HG02588 (cell line): Measurements from ENCODE around the gene CDK2AP2.

Source experiments
- ATAC-seq: cut with Tn5 transposase; IDR thresholded peaks from one replicate; pipeline ENCODE4 v1.9.1; 2021; ENCODE audit warnings: mild to moderate bottlenecking, moderate library complexity; ENCODE audit not compliant: unreplicated experiment

The CDK2AP2 gene

DNA sequence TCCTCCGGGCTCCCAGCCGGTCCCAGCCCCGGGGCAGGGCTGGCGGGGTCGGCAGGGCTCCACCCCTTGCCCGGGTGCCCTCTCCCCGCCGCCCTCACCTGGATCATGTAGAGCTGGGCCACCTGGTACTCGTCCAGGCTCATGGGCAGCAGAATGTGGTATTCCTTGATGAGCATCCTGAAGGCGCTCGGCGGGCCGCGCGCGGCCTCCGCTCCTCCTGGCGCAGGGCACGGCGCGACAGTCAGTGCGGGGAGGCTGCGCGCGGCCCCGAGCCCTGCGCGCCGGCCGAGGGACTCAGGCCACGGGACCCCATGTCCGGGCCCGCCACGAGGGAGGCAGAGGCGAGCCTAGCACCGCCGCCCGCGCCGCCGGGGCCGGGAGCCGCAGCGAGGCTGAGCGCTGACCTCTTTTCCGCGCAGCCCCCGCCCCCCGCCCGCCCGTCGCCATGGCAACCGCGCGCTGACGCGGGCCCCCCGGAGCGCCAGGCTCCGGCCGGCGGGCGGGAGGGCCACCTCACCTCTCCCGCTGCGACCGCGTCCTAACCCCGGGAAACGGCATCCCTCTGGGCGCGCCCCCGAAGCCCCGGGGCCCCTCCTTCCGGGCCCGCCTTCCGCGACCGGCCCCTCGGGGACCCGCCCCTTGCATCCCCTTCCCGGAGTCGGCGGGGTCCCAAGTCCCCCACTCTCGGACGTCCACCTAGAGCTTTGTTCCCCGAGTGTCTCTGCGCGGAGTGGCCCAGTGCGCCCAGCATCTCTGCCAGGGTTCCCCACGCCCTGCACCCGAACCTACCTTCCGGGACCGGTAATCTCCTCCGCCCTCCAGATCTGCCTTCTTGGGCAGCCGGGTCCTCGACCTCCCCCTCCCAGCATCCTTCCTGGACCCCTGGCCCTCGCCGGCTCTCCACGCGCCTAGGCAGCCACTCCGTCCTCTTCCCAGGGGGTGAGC lies 3.7 kb downstream of the CDK2AP2 start:
- ATAC-seq, result no peak

DNA sequence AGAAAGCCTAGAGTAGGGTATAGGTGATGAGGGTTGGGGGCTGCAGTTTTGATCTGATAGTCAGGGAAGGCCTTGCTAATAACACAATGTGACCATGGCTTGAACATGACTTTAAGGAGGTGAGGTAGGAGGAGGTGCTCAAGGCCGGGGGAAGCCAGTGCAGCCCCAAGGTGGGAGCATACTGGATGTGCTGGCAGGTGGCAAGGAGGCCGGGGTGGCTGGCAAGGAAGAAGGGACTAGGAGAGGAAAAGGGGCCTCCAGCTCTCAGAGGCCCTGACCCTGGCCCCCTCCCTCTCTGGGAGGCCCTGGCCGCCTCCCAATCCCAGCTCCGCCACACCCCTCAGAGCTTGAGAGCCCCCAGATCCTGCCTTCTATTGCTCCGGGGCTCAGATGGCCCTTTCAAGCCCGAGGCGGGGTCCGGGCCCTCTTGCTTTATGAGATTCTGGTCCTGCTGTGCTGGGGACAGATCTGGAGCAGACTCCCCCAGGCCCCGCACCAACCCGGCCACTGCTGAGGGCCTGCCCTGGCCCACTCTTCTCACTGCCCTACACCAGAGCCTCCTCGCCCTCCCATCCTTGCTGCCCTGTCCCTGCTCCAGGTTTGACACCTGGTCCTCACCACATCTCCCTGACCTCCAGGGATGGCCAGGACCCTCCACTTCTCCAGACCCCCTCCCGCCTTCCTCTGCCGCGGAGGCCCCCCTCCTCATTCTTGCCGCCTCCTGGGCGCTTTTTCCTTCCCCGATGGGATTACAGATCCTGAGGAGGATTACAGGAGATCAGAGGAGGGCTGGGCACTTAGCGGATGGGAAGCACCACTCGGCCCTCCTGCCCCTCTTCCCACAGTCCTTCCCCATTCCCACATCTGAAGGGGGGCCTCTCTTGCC lies 4.6 kb downstream of the CDK2AP2 start:
- ATAC-seq, result no peak

DNA sequence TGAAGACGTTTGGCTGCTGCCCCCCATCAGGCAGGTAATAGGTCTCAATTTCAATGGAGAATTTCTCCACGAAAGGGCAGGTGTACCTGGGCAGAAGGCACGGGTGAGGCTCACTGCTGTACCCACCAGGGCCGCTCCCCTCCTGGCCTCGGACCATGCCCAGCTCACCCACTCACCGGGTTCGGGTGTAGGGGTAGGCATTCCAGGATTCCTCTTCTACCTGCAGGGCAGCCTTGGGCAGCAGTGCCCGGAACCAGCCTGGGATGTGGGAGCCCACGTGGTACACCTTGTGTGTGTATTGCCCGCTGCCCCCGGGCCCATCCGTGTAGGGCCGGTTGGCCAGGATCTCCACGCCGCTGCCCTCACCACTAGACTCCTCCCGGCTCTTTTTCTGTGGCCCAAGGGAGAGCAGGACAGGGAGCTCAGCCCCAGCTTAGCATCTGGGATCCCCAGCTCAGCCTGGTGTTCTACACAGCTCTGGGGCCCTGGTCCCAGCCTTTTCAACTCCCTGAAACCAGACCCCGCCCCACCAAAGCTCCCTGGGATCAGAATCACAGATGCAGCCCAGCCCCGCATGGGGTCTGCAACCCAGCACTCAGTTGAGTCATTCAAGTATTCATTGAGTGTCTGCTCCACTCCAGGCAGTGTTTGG lies 5.5 kb downstream of the CDK2AP2 start:
- ATAC-seq, result no peak

DNA sequence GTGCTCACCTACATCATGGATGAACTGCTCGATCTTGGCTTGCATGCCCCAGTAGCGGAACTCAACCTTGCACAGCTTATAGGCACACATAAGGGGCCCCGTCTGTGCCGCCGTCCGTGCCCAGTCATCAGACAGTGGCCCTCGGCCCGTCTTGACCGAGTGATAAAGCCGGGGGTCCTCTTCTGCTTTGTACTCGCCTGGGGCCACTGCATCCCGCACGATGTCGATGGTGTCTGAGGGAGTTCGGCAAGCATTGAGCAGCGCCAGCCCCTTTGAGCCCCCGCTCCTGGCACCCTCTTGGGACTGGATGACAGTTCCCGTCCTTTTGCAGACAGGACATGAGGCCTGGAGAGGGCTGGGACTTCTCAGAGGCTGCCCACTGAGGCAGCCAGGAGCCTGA lies 6.1 kb downstream of the CDK2AP2 start:
- ATAC-seq, result no peak

DNA sequence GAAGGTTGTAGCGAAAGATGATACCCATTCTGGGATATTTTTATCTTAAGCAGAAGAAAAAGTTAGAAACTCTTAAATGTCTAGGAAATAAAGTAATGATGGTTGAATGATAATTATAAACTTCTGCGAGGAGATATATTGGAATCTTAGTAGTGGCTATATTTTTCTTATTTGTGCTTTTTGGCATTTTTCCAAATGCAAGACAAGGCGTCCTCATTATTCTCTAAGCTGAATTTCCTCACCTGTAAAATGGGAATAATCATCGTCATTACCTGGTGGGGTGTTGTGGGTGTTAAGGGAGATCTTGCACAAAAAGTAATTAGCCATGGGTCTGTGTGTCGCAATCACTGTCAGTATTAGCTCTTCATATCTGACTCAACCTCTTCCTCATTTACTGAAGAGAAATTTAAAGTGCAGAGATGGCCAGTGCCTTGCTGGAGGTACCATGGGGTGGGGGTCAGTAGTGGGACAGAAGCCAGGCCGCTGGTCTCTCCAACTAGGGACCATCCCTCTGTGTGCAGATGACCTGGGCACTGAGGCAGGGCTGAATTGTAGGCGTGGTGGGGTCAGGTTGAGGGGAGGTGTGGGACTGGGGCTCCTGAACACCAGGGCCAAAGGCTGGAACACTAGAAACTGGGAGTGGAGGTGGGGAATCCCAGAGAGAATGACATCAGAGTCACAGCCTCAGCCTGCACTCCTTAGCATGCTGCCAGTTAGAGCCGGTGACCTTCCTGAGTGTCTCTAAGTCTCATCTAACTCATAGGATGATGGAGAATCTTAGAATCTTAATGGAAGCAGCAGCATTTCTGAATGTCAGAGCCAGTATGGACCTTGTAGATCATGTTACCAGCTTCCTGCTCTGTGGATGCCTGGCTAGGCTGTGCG lies 6.9 kb downstream of the CDK2AP2 start:
- no peak for ATAC-seq

DNA sequence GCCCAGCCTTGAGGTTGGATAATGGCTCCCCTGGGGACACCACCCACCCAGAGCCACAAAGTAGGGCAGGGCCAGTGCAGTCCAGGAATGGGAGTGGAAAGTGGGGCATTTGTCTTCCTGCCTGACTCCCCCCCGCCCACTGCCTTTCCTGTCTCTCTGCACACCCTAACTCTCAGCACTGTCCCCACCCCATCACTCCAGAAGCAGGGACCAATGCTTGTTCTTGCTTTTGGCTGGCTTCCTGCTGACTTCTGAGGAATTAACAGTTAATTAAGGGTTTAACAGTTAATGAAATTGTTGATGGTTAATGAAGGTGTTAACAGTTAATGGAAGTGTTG lies 7.5 kb downstream of the CDK2AP2 start:
- ATAC-seq, result no peak

DNA sequence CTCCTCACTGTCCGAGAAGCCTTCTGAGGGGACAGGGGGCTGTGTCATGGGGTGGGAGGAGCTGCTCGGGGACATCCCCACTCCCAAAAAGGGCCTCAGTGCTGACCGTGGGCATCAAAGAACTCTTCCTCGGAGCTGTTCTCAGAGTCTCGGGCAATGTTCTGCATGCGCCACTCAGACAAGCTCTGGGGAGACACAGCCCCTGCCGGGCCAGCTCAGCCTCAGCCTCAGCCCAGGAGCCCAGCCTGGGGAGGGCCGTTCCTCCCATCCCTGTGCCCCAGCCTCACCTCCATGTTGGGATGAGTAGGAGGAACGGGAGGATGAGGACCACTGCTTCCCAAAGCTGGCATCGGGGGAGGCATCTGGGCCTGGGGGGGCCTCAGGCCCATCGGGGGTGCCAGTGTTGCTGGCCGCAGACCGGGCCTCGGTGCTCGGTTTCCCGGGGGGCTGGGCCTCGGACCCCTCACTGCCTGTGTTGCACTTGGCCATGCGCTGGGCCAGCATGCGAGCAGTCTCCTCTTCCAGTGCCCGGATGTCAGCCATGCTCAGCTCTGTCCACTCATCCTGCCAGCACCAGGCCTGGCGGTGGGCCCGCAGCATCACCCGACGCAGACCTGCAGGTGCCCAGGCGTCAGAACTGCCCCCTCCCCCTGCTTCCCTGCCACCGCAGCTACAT lies 8.0 kb downstream of the CDK2AP2 start:
- ATAC-seq, result no peak

DNA sequence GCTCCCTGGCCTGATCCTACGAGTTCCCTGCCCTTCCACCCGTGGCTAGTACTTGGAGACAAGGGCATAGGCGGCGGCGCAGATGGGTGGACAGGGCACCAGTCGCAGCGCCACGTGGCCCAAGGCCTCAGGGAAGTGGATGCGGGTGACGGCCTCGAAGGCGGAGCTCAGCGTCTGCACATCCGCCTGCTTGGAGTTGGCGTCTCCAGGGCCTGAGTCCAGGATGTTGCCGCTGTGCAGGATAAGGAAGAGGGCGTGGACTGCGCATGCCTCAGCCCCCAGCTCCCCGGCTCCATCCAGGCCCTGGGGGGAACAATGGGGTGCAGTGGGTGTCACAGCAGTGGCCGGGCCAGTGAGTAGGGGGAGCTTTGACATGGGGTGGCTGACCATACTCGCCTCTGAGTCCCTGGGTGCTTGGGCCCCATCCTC lies 9.4 kb downstream of the CDK2AP2 start:
- no peak for ATAC-seq

DNA sequence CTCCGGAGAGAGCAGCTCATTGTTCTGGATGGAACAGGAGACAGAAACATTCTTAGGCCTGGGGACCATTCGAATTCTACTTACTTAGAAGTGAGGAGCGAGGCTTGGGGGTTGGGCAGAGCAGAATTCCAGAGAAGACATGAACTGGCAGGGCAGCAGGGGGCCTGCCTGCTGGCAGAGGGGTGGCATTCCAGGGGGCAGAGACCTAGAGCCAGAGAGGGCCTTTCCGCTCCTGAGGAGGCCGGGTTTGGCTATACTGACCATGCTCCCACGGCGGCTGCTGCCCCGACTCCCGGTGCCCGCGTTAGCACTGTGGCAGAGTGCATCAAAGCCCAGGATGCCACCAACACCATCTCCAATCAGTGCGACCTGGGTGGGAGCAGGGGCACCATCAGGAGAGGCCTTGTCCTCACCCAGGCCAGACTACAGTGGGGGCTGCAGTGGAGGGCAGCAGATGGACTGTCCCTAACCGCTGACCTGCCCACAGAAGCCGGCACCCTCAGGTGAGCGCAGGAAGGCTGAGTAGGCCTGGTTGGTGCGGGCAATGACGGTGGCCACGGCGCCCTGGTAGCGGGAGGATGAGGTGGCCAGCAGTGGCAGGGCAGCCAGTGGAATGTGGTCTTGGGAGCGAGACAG lies 10.2 kb downstream of the CDK2AP2 start:
- ATAC-seq, result no peak

DNA sequence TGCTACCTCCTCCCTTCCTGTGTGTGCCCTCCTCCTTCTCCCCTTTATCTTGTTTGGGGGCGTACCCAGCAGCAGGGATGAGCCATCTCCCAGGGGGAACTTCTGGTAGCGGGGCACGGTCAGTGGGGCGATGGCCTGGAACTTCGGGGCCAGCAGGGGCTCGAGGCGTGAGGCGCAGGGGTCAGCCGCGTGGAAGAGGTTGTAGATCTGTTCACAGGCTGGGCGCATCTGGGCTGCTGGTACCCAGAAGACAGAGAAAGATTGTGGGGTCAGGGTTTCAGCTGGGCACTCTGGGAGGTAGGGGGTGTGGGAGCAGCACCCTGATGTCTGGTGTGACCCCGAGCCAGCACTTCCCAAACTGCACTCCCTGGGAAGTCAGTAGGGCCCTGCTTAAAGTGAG lies 11.8 kb downstream of the CDK2AP2 start:
- ATAC-seq, result no peak

DNA sequence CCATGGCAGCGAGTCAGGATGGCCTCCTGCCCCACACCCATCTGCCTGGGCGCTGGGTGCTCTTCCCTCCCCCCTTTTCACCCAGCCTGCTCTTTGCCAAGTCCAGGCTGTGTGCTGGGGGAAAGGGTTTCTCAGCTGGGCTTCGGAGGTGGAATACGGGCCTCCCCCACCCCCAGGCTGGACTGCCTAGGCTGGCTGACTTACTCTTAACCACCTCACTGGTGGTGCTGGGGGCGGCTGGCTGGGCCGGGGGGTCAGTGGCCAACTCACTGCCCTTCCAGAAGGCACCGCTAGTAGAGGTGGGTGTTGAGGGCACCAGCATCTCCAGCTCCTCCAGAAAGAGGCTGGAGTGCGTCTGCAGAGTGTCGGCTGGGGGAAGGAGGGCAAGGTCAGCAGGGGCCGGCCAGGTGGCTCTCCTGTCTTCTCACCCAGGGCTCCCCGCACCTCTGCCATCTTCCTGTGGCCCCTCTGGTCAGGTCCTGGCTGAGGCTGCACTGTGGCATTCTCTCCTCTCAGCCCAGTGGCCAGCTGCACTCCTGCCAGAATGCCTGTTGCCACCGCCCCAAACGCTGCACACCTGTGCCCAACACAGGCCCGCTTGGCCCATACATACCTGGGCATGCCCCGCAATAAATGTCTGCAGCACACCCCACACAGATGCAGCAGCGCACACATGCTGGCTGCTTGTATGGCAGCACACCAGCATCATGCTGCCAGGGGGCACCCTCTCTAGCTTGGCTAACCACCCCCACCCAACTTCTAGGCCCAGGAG lies 12.5 kb downstream of the CDK2AP2 start:
- no peak for ATAC-seq

DNA sequence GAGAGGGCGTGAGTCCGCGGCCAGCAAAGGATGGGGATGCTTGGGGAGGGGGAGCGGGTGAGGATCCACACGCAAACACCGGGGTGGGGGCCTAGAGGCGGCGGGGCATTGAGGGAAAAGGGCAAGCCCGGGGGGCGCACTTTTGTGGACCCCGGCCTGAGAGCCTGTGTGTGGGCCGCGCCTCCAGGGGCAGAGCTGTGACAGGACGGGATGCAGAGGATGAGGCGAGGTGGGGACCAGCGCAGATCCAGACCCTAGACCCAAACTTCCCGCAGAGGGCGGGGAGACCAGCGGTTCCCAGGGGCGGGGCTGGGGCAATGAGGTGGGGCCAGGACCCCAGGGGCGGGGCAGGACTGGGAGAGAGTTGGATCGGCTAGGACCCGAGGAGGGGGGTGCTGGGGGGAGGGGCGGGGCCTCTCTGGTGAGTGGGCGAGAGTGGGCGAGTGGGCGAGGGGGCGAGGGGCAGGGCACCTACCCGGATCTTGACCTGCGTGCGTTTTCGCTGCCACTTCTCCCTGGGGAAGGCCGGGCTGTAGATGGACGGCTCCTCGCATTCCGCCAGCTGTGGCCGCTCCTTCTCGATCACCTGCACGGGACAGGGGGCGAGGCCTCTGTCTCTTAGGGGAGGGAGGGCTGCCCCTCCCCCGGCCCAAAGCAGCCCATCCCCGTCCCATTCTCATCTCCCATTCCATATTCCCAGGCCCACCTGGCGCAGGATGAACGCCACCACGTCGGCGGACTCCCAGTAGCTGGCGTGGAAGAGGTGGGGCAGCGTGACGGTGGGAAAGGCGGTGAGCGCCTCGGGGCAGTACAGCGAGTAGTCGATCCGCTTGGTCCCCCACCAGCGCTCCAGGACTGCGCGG lies 13.4 kb downstream of the CDK2AP2 start:
- ATAC-seq, result no peak

DNA sequence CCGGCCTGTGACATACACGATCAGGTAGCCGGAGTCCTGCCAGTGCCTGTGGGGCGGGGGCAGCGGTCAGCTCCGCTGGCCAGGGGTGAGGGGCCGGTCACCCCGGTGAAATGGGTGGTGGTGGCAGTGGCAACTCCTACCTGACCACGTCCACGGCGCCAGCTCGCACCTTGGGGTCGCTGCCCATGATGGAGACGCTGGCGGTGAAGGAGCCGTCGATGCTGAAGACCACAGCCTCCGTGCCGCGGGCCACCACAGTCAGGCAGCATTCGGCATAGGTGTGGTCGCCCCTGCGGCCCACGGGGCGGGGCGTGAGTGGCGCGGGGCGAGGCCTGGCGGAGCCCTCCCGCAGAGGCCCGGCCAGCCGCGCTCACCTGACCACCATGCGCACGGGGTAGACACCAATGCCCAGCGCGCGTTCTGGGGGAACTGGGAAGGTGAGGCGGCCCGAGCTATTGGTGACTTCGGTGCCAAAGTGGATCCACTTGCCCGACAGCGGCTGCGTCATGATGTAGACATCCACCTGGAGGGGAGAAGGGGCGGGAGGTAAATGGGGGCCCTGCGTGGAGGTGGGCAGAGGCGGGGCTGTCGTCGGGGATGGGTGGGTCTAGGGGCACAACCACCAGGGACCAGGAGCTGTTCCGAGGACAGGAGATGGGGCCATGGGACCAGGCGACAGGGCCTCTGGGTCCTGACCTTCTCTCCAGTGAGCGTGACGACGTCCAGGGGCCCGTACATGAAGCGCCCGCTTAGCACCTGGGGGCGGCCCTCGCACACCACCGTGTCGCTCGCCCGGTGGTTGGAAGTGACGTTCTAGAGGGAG lies 14.2 kb downstream of the CDK2AP2 start:
- ATAC-seq, result no peak

DNA sequence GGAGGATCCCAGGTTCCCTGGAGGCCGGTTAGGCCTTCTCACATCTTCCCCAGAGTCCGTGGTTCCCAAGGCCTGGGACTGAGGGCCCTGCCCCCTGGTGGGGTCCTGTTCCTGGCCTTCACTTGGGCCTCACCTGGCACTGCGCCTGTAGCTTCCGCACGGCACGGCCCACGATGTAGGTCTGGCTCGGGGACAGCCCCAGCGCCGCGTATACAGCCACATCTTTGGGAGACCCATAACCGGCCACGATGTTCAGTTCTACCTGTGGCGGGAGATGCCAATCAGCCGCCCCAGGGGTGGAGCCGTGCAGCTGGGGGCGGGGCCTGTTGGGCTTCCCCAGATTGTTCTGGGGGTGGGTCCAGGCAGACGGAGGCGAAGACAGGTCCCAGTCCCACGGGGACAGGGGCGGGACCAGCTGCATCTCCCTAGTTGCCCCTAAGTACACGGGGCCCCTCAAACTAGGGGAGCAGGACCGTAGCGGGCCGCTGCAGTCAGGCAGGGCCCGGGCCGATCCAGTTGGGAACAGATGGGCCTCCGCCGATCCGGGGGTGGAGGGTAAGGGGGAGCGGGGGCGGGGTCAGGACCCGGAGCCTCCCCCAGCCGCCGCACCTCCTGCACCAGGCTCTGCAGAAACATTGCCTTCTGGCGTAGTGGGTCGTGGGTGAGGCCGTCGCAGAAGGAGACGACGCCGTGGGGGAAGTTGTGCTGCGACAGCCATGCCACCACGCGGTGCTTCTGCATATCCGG lies 15.0 kb downstream of the CDK2AP2 start:
- ATAC-seq, result no peak

DNA sequence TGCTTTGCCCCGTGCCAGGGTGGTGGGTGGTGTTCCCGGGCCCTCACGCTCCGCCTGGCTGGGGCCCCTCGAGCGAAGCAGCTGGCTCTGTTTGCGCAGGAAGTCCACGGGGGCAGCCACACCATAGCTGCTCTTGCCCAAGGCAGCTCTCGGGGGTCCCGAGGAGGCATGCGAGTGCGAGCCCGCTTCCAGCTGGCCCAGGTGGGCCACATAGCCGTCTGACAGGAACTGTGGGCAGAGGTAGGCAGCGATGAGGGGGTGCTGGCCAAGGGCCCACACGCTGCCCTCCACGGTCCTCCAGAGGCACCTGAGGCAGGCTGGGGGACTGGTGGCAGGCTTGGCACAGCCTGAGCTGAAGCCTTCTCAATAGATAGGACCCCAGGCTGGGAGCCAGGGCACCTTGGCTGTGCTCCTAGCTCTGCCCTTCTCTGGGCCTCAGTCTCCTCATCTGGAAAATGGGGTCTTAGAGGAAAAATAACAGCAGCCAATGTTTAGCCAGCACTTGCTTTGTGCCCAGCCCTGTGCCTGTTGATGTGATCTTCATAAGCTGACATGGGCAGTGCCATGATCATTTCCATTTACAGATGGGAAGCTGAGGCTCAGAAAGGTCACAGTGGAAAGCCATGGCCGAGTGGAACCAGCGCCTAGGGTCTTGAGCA lies 15.8 kb downstream of the CDK2AP2 start:
- ATAC-seq, result no peak
